Measurements from ENCODE around the gene RNF8.
"Not testable (repeated sequence)": the region's sequence is repeated elsewhere in the genome, so short reads cannot be mapped to it uniquely, and the experiment has no call there.

Gene RNF8

GRCh38 chr6:37338745-37339255, 15.0 kb upstream of the RNF8 start:
- TF ChIP-seq SPI1 (IDR thresholded peaks at IDR 0.05; ENCODE audit: low read depth, low read length) (no peak), POLR2A (IDR thresholded peaks at IDR 0.05; ENCODE audit: low read depth, low read length) (no peak), PAX5 (IDR thresholded peaks at IDR 0.05; ENCODE audit: insufficient read depth, low read length, severe bottlenecking) (no peak), POLR2AphosphoS5 (IDR thresholded peaks at IDR 0.05; ENCODE audit: low read depth, low read length) (no peak), TAF1 (IDR thresholded peaks at IDR 0.05; ENCODE audit: low read depth, low read length) (no peak), POU2F2 (IDR thresholded peaks at IDR 0.05; ENCODE audit: low read depth, low read length) (no peak)
- DNase-seq (ENCODE audit: insufficient read length, low spot score) = no peak
- FAIRE-seq = no peak

- no peak for DNase-seq (ENCODE audit: insufficient read length, low spot score)
- no peak for TF ChIP-seq POU2F2 (IDR thresholded peaks at IDR 0.05; ENCODE audit: low read depth, low read length)
- TF ChIP-seq SPI1 (IDR thresholded peaks at IDR 0.05; ENCODE audit: low read depth, low read length) = no peak
- no peak for TF ChIP-seq POLR2AphosphoS5 (IDR thresholded peaks at IDR 0.05; ENCODE audit: low read depth, low read length)
- no peak for TF ChIP-seq PAX5 (IDR thresholded peaks at IDR 0.05; ENCODE audit: insufficient read depth, low read length, severe bottlenecking)
- no peak for TF ChIP-seq TAF1 (IDR thresholded peaks at IDR 0.05; ENCODE audit: low read depth, low read length)
- TF ChIP-seq POLR2A (IDR thresholded peaks at IDR 0.05; ENCODE audit: low read depth, low read length) = no peak
- FAIRE-seq = no peak
These were observed 13.8 kb upstream of the RNF8 start for GRCh38 chr6:37339741-37340638.

GRCh38 chr6:37340639-37340943, 13.2 kb upstream of the RNF8 start:
- DNase-seq (ENCODE audit: insufficient read length, low spot score) (no peak), FAIRE-seq (no peak)
- TF ChIP-seq PAX5 (IDR thresholded peaks at IDR 0.05; ENCODE audit: insufficient read depth, low read length, severe bottlenecking) (no peak), POLR2A (IDR thresholded peaks at IDR 0.05; ENCODE audit: low read depth, low read length) (no peak), POU2F2 (IDR thresholded peaks at IDR 0.05; ENCODE audit: low read depth, low read length) (no peak)

GRCh38 chr6:37343248-37343647, 10.5 kb upstream of the RNF8 start:
- FAIRE-seq = no peak
- DNase-seq (ENCODE audit: insufficient read length, low spot score) = no peak
- TF ChIP-seq TAF1 (IDR thresholded peaks at IDR 0.05; ENCODE audit: low read depth, low read length) (no peak), SPI1 (IDR thresholded peaks at IDR 0.05; ENCODE audit: low read depth, low read length) (no peak), POLR2A (IDR thresholded peaks at IDR 0.05; ENCODE audit: low read depth, low read length) (no peak), POU2F2 (IDR thresholded peaks at IDR 0.05; ENCODE audit: low read depth, low read length) (no peak), PAX5 (IDR thresholded peaks at IDR 0.05; ENCODE audit: insufficient read depth, low read length, severe bottlenecking) (no peak), POLR2AphosphoS5 (IDR thresholded peaks at IDR 0.05; ENCODE audit: low read depth, low read length) (no peak)

- no peak for DNase-seq (ENCODE audit: insufficient read length, low spot score)
- FAIRE-seq = no peak
- TF ChIP-seq PAX5 (IDR thresholded peaks at IDR 0.05; ENCODE audit: insufficient read depth, low read length, severe bottlenecking) = no peak
These were observed 9.5 kb upstream of the RNF8 start for GRCh38 chr6:37344308-37344707.

- FAIRE-seq; DNase-seq (ENCODE audit: insufficient read length, low spot score): not testable (repeated sequence)
These were observed 8.0 kb upstream of the RNF8 start for GRCh38 chr6:37345804-37346203.

GRCh38 chr6:37347177-37347576, 6.6 kb upstream of the RNF8 start:
- FAIRE-seq (no peak), DNase-seq (ENCODE audit: insufficient read length, low spot score) (no peak)

GRCh38 chr6:37347670-37348111, 6.1 kb upstream of the RNF8 start:
- DNase-seq (ENCODE audit: insufficient read length, low spot score) (no peak), FAIRE-seq (no peak)
- TF ChIP-seq PAX5 (IDR thresholded peaks at IDR 0.05; ENCODE audit: insufficient read depth, low read length, severe bottlenecking) (no peak), POLR2A (IDR thresholded peaks at IDR 0.05; ENCODE audit: low read depth, low read length) (no peak), POLR2AphosphoS5 (IDR thresholded peaks at IDR 0.05; ENCODE audit: low read depth, low read length) (no peak), POU2F2 (IDR thresholded peaks at IDR 0.05; ENCODE audit: low read depth, low read length) (no peak), SPI1 (IDR thresholded peaks at IDR 0.05; ENCODE audit: low read depth, low read length) (no peak), TAF1 (IDR thresholded peaks at IDR 0.05; ENCODE audit: low read depth, low read length) (no peak)

More at GRCh38 chr6:37347177-37347576, 6.6 kb upstream of the RNF8 start:
- no peak for TF ChIP-seq TAF1 (IDR thresholded peaks at IDR 0.05; ENCODE audit: low read depth, low read length)
- no peak for TF ChIP-seq SPI1 (IDR thresholded peaks at IDR 0.05; ENCODE audit: low read depth, low read length)
- no peak for TF ChIP-seq POLR2A (IDR thresholded peaks at IDR 0.05; ENCODE audit: low read depth, low read length)
- TF ChIP-seq PAX5 (IDR thresholded peaks at IDR 0.05; ENCODE audit: insufficient read depth, low read length, severe bottlenecking) = no peak
- TF ChIP-seq POU2F2 (IDR thresholded peaks at IDR 0.05; ENCODE audit: low read depth, low read length) = no peak
- no peak for TF ChIP-seq POLR2AphosphoS5 (IDR thresholded peaks at IDR 0.05; ENCODE audit: low read depth, low read length)

- DNase-seq (ENCODE audit: insufficient read length, low spot score) = no peak
- TF ChIP-seq POLR2A (IDR thresholded peaks at IDR 0.05; ENCODE audit: low read depth, low read length) (no peak), POLR2AphosphoS5 (IDR thresholded peaks at IDR 0.05; ENCODE audit: low read depth, low read length) (no peak), TAF1 (IDR thresholded peaks at IDR 0.05; ENCODE audit: low read depth, low read length) (no peak), PAX5 (IDR thresholded peaks at IDR 0.05; ENCODE audit: insufficient read depth, low read length, severe bottlenecking) (no peak), SPI1 (IDR thresholded peaks at IDR 0.05; ENCODE audit: low read depth, low read length) (no peak), POU2F2 (IDR thresholded peaks at IDR 0.05; ENCODE audit: low read depth, low read length) (no peak)
- no peak for FAIRE-seq
These were observed 2.8 kb upstream of the RNF8 start for GRCh38 chr6:37351027-37351426.

GRCh38 chr6:37352384-37352783, 1.4 kb upstream of the RNF8 start:
- no peak for DNase-seq (ENCODE audit: insufficient read length, low spot score)
- TF ChIP-seq TAF1 (IDR thresholded peaks at IDR 0.05; ENCODE audit: low read depth, low read length) (no peak), POU2F2 (IDR thresholded peaks at IDR 0.05; ENCODE audit: low read depth, low read length) (no peak), PAX5 (IDR thresholded peaks at IDR 0.05; ENCODE audit: insufficient read depth, low read length, severe bottlenecking) (no peak), POLR2AphosphoS5 (IDR thresholded peaks at IDR 0.05; ENCODE audit: low read depth, low read length) (no peak), SPI1 (IDR thresholded peaks at IDR 0.05; ENCODE audit: low read depth, low read length) (no peak), POLR2A (IDR thresholded peaks at IDR 0.05; ENCODE audit: low read depth, low read length) (no peak)
- FAIRE-seq = no peak
